ENCODE data around the gene LYSMD2. TPM values are rescaled to one million over a fixed set of nuclear protein-coding genes. Genes with fewer than 3 reads are reported as not detected.

Gene LYSMD2
- polyA plus RNA-seq, 6 donors from 2014 or later: 56.6 to 120 (median 84.1) TPM

GRCh38 chr15:51724673-51725072 is 12.8 kb downstream of the LYSMD2 start:
- H3K27me3 Mint-ChIP-seq: no peaks in the 10 kb centered on the region
- H3K4me1 Mint-ChIP-seq: peaks cover 40 to 61% (median 56%) of the 10 kb centered on the region in 3 donors
- DNase-seq (no peak), ATAC-seq (ENCODE audit: low read depth in 2 of 2) (no peak)
- H3K4me3 Mint-ChIP-seq: peak overlapping the region in 3 of 8 donors; percentile 16 to 81 (median 63)
- H3K9me3 Mint-ChIP-seq: peaks cover 0 to 1% (median 0%) of the 10 kb centered on the region in 7 donors
- peaks cover 13 to 19% of the 10 kb centered on the region in 2 donors for H3K36me3 Mint-ChIP-seq
- peak overlapping the region in 5 of 6 donors; percentile 30 to 78 (median 71) for H3K27ac Mint-ChIP-seq

GRCh38 chr15:51724199-51724598 is 13.3 kb downstream of the LYSMD2 start:
- peaks cover 37 to 57% (median 56%) of the 10 kb centered on the region in 3 donors for H3K4me1 Mint-ChIP-seq
- peaks cover 0 to 1% (median 0%) of the 10 kb centered on the region in 7 donors for H3K9me3 Mint-ChIP-seq
- peak overlapping the region in 4 of 6 donors; percentile 56 to 74 (median 64) for H3K27ac Mint-ChIP-seq
- ATAC-seq (ENCODE audit: low read depth in 2 of 2): no peak
- H3K36me3 Mint-ChIP-seq: peaks cover 13 to 19% of the 10 kb centered on the region in 2 donors
- DNase-seq: no peak
- peak overlapping the region in 1 of 8 donors; percentile 63 for H3K4me3 Mint-ChIP-seq
- H3K27me3 Mint-ChIP-seq: no peaks in the 10 kb centered on the region

GRCh38 chr15:51721199-51721960 is 16.1 kb downstream of the LYSMD2 start:
- Mint-ChIP-seq H3K9me3 (peaks cover 0 to 1% (median 0%) of the 10 kb centered on the region in 7 donors), H3K4me1 (peaks cover 16 to 42% (median 29%) of the 10 kb centered on the region in 3 donors), H3K27ac (peak overlapping the region in 3 of 6 donors; percentile 22 to 60 (median 34)), H3K4me3 (no peak overlapping the region), H3K36me3 (peaks cover 13 to 19% of the 10 kb centered on the region in 2 donors), H3K27me3 (no peaks in the 10 kb centered on the region)
- ATAC-seq (ENCODE audit: low read depth in 2 of 2) (no peak), DNase-seq (no peak)

GRCh38 chr15:51720201-51720995 is 17.1 kb downstream of the LYSMD2 start:
- Mint-ChIP-seq H3K36me3 (peaks cover 13 to 19% of the 10 kb centered on the region in 2 donors), H3K4me3 (no peak overlapping the region), H3K9me3 (peaks cover 0 to 1% (median 0%) of the 10 kb centered on the region in 7 donors), H3K4me1 (peaks cover 8 to 34% (median 19%) of the 10 kb centered on the region in 3 donors), H3K27me3 (no peaks in the 10 kb centered on the region), H3K27ac (peak overlapping the region in 4 of 6 donors; percentile 30 to 63 (median 58))
- ATAC-seq (ENCODE audit: low read depth in 2 of 2) (no peak), DNase-seq (no peak)

GRCh38 chr15:51718746-51719145 is 18.7 kb downstream of the LYSMD2 start:
- DNase-seq (no peak), ATAC-seq (ENCODE audit: low read depth in 2 of 2) (no peak)
- Mint-ChIP-seq H3K4me1 (peaks cover 6 to 21% (median 7%) of the 10 kb centered on the region in 3 donors), H3K27ac (peak overlapping the region in 1 of 6 donors; percentile 77), H3K4me3 (no peak overlapping the region), H3K27me3 (no peaks in the 10 kb centered on the region), H3K9me3 (peaks cover 0 to 1% (median 0%) of the 10 kb centered on the region in 7 donors), H3K36me3 (peaks cover 13 to 19% of the 10 kb centered on the region in 2 donors)

GRCh38 chr15:51718219-51718618 is 19.2 kb downstream of the LYSMD2 start:
- Mint-ChIP-seq H3K4me1 (peaks cover 6 to 17% (median 7%) of the 10 kb centered on the region in 3 donors), H3K36me3 (peaks cover 13 to 19% of the 10 kb centered on the region in 2 donors), H3K4me3 (no peak overlapping the region), H3K9me3 (peaks cover 0 to 1% (median 0%) of the 10 kb centered on the region in 7 donors), H3K27me3 (no peaks in the 10 kb centered on the region), H3K27ac (peak overlapping the region in 3 of 6 donors; percentile 0 to 89 (median 75))
- ATAC-seq (ENCODE audit: low read depth in 2 of 2) (no peak), DNase-seq (no peak)

- no peaks in the 10 kb centered on the region for H3K36me3 Mint-ChIP-seq
- peaks cover 0 to 14% (median 0%) of the 10 kb centered on the region in 3 donors for H3K4me1 Mint-ChIP-seq
- H3K4me3 Mint-ChIP-seq: no peak overlapping the region
- H3K27ac Mint-ChIP-seq: no peak overlapping the region
- DNase-seq (no peak), ATAC-seq (ENCODE audit: low read depth in 2 of 2) (no peak)
- no peaks in the 10 kb centered on the region for H3K27me3 Mint-ChIP-seq
- H3K9me3 Mint-ChIP-seq: no peaks in the 10 kb centered on the region
Measured at GRCh38 chr15:51714911-51715310, 22.5 kb downstream of the LYSMD2 start.

- no peak for DNase-seq
- H3K9me3 Mint-ChIP-seq: no peaks in the 10 kb centered on the region
- H3K27me3 Mint-ChIP-seq: no peaks in the 10 kb centered on the region
- H3K4me1 Mint-ChIP-seq: peaks cover 0 to 13% (median 0%) of the 10 kb centered on the region in 3 donors
- peak overlapping the region in 3 of 6 donors; percentile 21 to 56 (median 54) for H3K27ac Mint-ChIP-seq
- no peaks in the 10 kb centered on the region for H3K36me3 Mint-ChIP-seq
- H3K4me3 Mint-ChIP-seq: no peak overlapping the region
- ATAC-seq (ENCODE audit: low read depth in 2 of 2): no peak
Measured at GRCh38 chr15:51714162-51714561, 23.3 kb downstream of the LYSMD2 start.

GRCh38 chr15:51709031-51709430 is 28.4 kb downstream of the LYSMD2 start:
- ATAC-seq (ENCODE audit: low read depth in 2 of 2) (no peak), DNase-seq (no peak)
- Mint-ChIP-seq H3K27me3 (peaks cover 0 to 5% (median 0%) of the 10 kb centered on the region in 3 donors), H3K36me3 (peaks cover 0 to 8% of the 10 kb centered on the region in 2 donors), H3K4me3 (no peak overlapping the region), H3K4me1 (no peaks in the 10 kb centered on the region), H3K9me3 (no peaks in the 10 kb centered on the region), H3K27ac (no peak overlapping the region)

GRCh38 chr15:51708013-51708412 is 29.4 kb downstream of the LYSMD2 start:
- Mint-ChIP-seq H3K36me3 (peaks cover 0 to 8% of the 10 kb centered on the region in 2 donors), H3K4me1 (no peaks in the 10 kb centered on the region), H3K27ac (no peak overlapping the region), H3K4me3 (no peak overlapping the region), H3K27me3 (peaks cover 0 to 5% (median 0%) of the 10 kb centered on the region in 3 donors), H3K9me3 (no peaks in the 10 kb centered on the region)
- DNase-seq: no peak
- no peak for ATAC-seq (ENCODE audit: low read depth in 2 of 2)

GRCh38 chr15:51706926-51707608 is 30.4 kb downstream of the LYSMD2 start:
- Mint-ChIP-seq H3K36me3 (peaks cover 0 to 8% of the 10 kb centered on the region in 2 donors), H3K27ac (no peak overlapping the region), H3K9me3 (no peaks in the 10 kb centered on the region), H3K4me3 (no peak overlapping the region), H3K27me3 (peaks cover 0 to 5% (median 0%) of the 10 kb centered on the region in 3 donors), H3K4me1 (no peaks in the 10 kb centered on the region)
- no peak for DNase-seq
- no peak for ATAC-seq (ENCODE audit: low read depth in 2 of 2)

- peaks cover 0 to 8% of the 10 kb centered on the region in 2 donors for H3K36me3 Mint-ChIP-seq
- H3K27ac Mint-ChIP-seq: no peak overlapping the region
- DNase-seq: no peak
- H3K9me3 Mint-ChIP-seq: no peaks in the 10 kb centered on the region
- H3K4me1 Mint-ChIP-seq: no peaks in the 10 kb centered on the region
- no peak overlapping the region for H3K4me3 Mint-ChIP-seq
- peaks cover 0 to 5% (median 4%) of the 10 kb centered on the region in 3 donors for H3K27me3 Mint-ChIP-seq
- no peak for ATAC-seq (ENCODE audit: low read depth in 2 of 2)
Measured at GRCh38 chr15:51706291-51706690, 31.2 kb downstream of the LYSMD2 start.

GRCh38 chr15:51702710-51703109 is 34.7 kb downstream of the LYSMD2 start:
- peaks cover 0 to 8% (median 5%) of the 10 kb centered on the region in 3 donors for H3K27me3 Mint-ChIP-seq
- H3K27ac Mint-ChIP-seq: no peak overlapping the region
- H3K4me1 Mint-ChIP-seq: no peaks in the 10 kb centered on the region
- no peaks in the 10 kb centered on the region for H3K9me3 Mint-ChIP-seq
- H3K4me3 Mint-ChIP-seq: no peak overlapping the region
- ATAC-seq (ENCODE audit: low read depth in 2 of 2) (no peak), DNase-seq (no peak)
- peaks cover 0 to 6% of the 10 kb centered on the region in 2 donors for H3K36me3 Mint-ChIP-seq
